Forelimb muscle (tissue), 1 donor: ENCODE data around the gene ABCA13. TPM values are rescaled to one million over a fixed set of nuclear protein-coding genes. Genes with fewer than 3 reads are reported as not detected.

ENCODE experiments used
- DNase-seq: peaks from one replicate; pipeline ENCODE4 v3.0.0-alpha.2; 2013; ENCODE audit warnings: low read depth
- polyA plus RNA-seq: library from polyadenylated mRNA; unstranded; fragments of 120-200 nt; gene quantifications from one replicate; pipeline ENCODE4 v1.2.1, GENCODE V29; 2013; ENCODE audit not compliant: insufficient read length

Gene ABCA13
- polyA plus RNA-seq, 1 donor: 0.06 TPM

- peak; percentile 34 for DNase-seq
These were observed 128.4 kb downstream of the ABCA13 start for GRCh38 chr7:48299580-48300169.

- DNase-seq: no peak
These were observed 129.0 kb downstream of the ABCA13 start for GRCh38 chr7:48300301-48300700.

GRCh38 chr7:48301201-48301600, 129.9 kb downstream of the ABCA13 start:
- no peak for DNase-seq

- DNase-seq: no peak
These were observed 133.4 kb downstream of the ABCA13 start for GRCh38 chr7:48304641-48305040.

- no peak for DNase-seq
These were observed 134.4 kb downstream of the ABCA13 start for GRCh38 chr7:48305661-48306060.

GRCh38 chr7:48307041-48307714, 135.9 kb downstream of the ABCA13 start:
- no peak for DNase-seq

- no peak for DNase-seq
These were observed 138.5 kb downstream of the ABCA13 start for GRCh38 chr7:48309720-48310119.

- DNase-seq: no peak
These were observed 140.3 kb downstream of the ABCA13 start for GRCh38 chr7:48311464-48312100.

GRCh38 chr7:48312151-48312550, 140.9 kb downstream of the ABCA13 start:
- no peak for DNase-seq

GRCh38 chr7:48316768-48317167, 145.5 kb downstream of the ABCA13 start:
- DNase-seq: no peak

- DNase-seq: no peak
These were observed 146.1 kb downstream of the ABCA13 start for GRCh38 chr7:48317360-48317759.

- DNase-seq: no peak
These were observed 150.2 kb downstream of the ABCA13 start for GRCh38 chr7:48321319-48322010.

- DNase-seq: no peak
These were observed 165.9 kb downstream of the ABCA13 start for GRCh38 chr7:48337012-48337621.

GRCh38 chr7:48337781-48338180, 166.5 kb downstream of the ABCA13 start:
- no peak for DNase-seq

GRCh38 chr7:48347230-48347825, 176.1 kb downstream of the ABCA13 start:
- no peak for DNase-seq

- no peak for DNase-seq
These were observed 179.3 kb downstream of the ABCA13 start for GRCh38 chr7:48350515-48350914.

- no peak for DNase-seq
These were observed 180.6 kb downstream of the ABCA13 start for GRCh38 chr7:48351900-48352299.

- no peak for DNase-seq
These were observed 184.1 kb downstream of the ABCA13 start for GRCh38 chr7:48355346-48355745.

- no peak for DNase-seq
These were observed 189.3 kb downstream of the ABCA13 start for GRCh38 chr7:48360574-48360973.

GRCh38 chr7:48363174-48363573, 191.9 kb downstream of the ABCA13 start:
- DNase-seq: no peak

- no peak for DNase-seq
These were observed 193.8 kb downstream of the ABCA13 start for GRCh38 chr7:48365010-48365409.

- DNase-seq: no peak
These were observed 194.8 kb downstream of the ABCA13 start for GRCh38 chr7:48366096-48366495.
